Measurements from ENCODE around the gene GRIFIN. TPM values are rescaled to one million over a fixed set of nuclear protein-coding genes. Genes with fewer than 3 reads are reported as not detected.

The GRIFIN gene
- not detected in 2 replicates for total RNA-seq

GRCh38 chr7:2476298-2476697 lies at the start of gene GRIFIN:
Gene GRIFIN (minus strand): TSS chr7:2476398. CDS start chr7:2476383, 15 bp downstream.

GRCh38 chr7:2519119-2519930 lies 43.1 kb upstream of the GRIFIN start, which contains the start of gene LFNG:
Gene LFNG (plus strand): TSS chr7:2519774. CDS start chr7:2519862, 88 bp downstream.

Other genes with a start within 250 kb of the GRIFIN start
- gene MAD1L1, start 243.5 kb downstream of the GRIFIN start, total RNA-seq, result 20.3 and 33.1 TPM in 2 replicates
- gene MRM2, start 234.2 kb downstream of the GRIFIN start, total RNA-seq, result 13.2 and 14.6 TPM in 2 replicates
- gene NUDT1, start 234.2 kb downstream of the GRIFIN start, total RNA-seq, result 8.8 and 21.1 TPM in 2 replicates
- gene SNX8, start 162.0 kb downstream of the GRIFIN start, total RNA-seq, result 23.1 and 34.7 TPM in 2 replicates
- gene EIF3B, start 121.6 kb downstream of the GRIFIN start, total RNA-seq, result 113 and 123 TPM in 2 replicates
- gene CHST12, start 72.8 kb downstream of the GRIFIN start, total RNA-seq, result 16.6 and 20.2 TPM in 2 replicates
- 7.7 and 7.9 TPM in 2 replicates for gene LFNG, start 43.4 kb upstream of the GRIFIN start, total RNA-seq
- gene BRAT1, start 79.1 kb upstream of the GRIFIN start, total RNA-seq, result 28.7 and 31.0 TPM in 2 replicates
- 5.6 and 12.9 TPM in 2 replicates for gene IQCE, start 82.6 kb upstream of the GRIFIN start, total RNA-seq
- 49.8 and 59.0 TPM in 2 replicates for gene TTYH3, start 155.6 kb upstream of the GRIFIN start, total RNA-seq
- gene AMZ1, start 211.8 kb upstream of the GRIFIN start, total RNA-seq, result 0.12 TPM in 1 of 2 replicates, not detected in the other

Data from pericardium fibroblast (primary cell).